Measurements from ENCODE around the gene RAB20. TPM values are rescaled to one million over a fixed set of nuclear protein-coding genes. Genes with fewer than 3 reads are reported as not detected.
A peak's percentile ranks its signal among the peaks of the same experiment; 100 is the strongest.
"Not testable (repeated sequence)": the region's sequence is repeated elsewhere in the genome, so short reads cannot be mapped to it uniquely, and the experiment has no call there.

RAB20 gene
- total RNA-seq, 4 donors from 2014 or later: 8.7 to 32.8 (median 18.4) TPM

GRCh38 chr13:110536006-110536693 lies 25.4 kb downstream of the RAB20 start:
- ATAC-seq: peak; percentile 73
- H3K27ac ChIP-seq: peak overlapping the region in 3 of 4 donors; percentile 9 to 62 (median 24)
- 62 to 100% methylated on average over 2 to 7 of the region's 18 CpGs for WGBS, 2 donors (ENCODE audit: low coverage in 1 of 2)
- no peaks in the 10 kb centered on the region for H3K27me3 ChIP-seq
- TF ChIP-seq CTCF (IDR thresholded peaks at IDR 0.05) (no peak), EP300 (IDR thresholded peaks at IDR 0.05) (no peak), POLR2A (IDR thresholded peaks at IDR 0.05) (no peak), POLR2AphosphoS5 (IDR thresholded peaks at IDR 0.05) (no peak)
- no peaks in the 10 kb centered on the region for H3K36me3 ChIP-seq
- H3K4me3 ChIP-seq: no peak overlapping the region
- no peaks in the 10 kb centered on the region for H3K9me3 ChIP-seq
- peaks cover 0 to 63% (median 5%) of the 10 kb centered on the region in 3 donors for H3K4me1 ChIP-seq

- H3K4me3 ChIP-seq: no peak overlapping the region
- peaks cover 0 to 57% (median 0%) of the 10 kb centered on the region in 3 donors for H3K4me1 ChIP-seq
- H3K36me3 ChIP-seq: no peaks in the 10 kb centered on the region
- TF ChIP-seq POLR2A (IDR thresholded peaks at IDR 0.05): no peak
- no peak for TF ChIP-seq POLR2AphosphoS5 (IDR thresholded peaks at IDR 0.05)
- no peak for TF ChIP-seq EP300 (IDR thresholded peaks at IDR 0.05)
- no peak for TF ChIP-seq CTCF (IDR thresholded peaks at IDR 0.05)
- 100% methylated on average over 4 of the region's 11 CpGs; no CpG with 5 or more reads in 1 of the 2 donors for WGBS, 2 donors (ENCODE audit: low coverage in 1 of 2)
- ATAC-seq: no peak
- H3K9me3 ChIP-seq: no peaks in the 10 kb centered on the region
- peak overlapping the region in 2 of 4 donors; percentile 9 to 62 for H3K27ac ChIP-seq
- no peaks in the 10 kb centered on the region for H3K27me3 ChIP-seq
Measured at GRCh38 chr13:110535526-110535925, 26.0 kb downstream of the RAB20 start.

GRCh38 chr13:110533771-110534670 lies 27.5 kb downstream of the RAB20 start:
- Histone ChIP-seq H3K27me3 (no peaks in the 10 kb centered on the region), H3K4me1 (peaks cover 0 to 52% (median 0%) of the 10 kb centered on the region in 3 donors), H3K36me3 (no peaks in the 10 kb centered on the region), H3K9me3 (no peaks in the 10 kb centered on the region), H3K27ac (peak overlapping the region in 1 of 4 donors; percentile 8), H3K4me3 (no peak overlapping the region)
- WGBS, 2 donors (ENCODE audit: low coverage in 1 of 2): 75% methylated on average over 6 of the region's 16 CpGs; no CpG with 5 or more reads in 1 of the 2 donors
- ATAC-seq: no peak
- TF ChIP-seq CTCF (IDR thresholded peaks at IDR 0.05): no peak
- TF ChIP-seq EP300 (IDR thresholded peaks at IDR 0.05): no peak

- not testable (repeated sequence) for H3K36me3 ChIP-seq, ATAC-seq, H3K4me3 ChIP-seq, H3K27ac ChIP-seq, H3K9me3 ChIP-seq, H3K27me3 ChIP-seq
- 58 to 78% methylated on average over 1 to 2 of the region's 2 CpGs for WGBS, 2 donors (ENCODE audit: low coverage in 1 of 2)
- H3K4me1 ChIP-seq: peaks cover 0 to 51% (median 0%) of the 10 kb centered on the region in 3 donors
Measured at GRCh38 chr13:110532258-110532657, 29.3 kb downstream of the RAB20 start.

GRCh38 chr13:110531671-110532083 lies 29.8 kb downstream of the RAB20 start:
- H3K27ac ChIP-seq: no peak overlapping the region
- no peak overlapping the region for H3K4me3 ChIP-seq
- whole genome bisulfite sequencing, 2 donors (ENCODE audit: low coverage in 1 of 2): 76 to 92% methylated on average over 4 to 6 of the region's 9 CpGs
- no peaks in the 10 kb centered on the region for H3K27me3 ChIP-seq
- H3K9me3 ChIP-seq: no peaks in the 10 kb centered on the region
- H3K36me3 ChIP-seq: no peaks in the 10 kb centered on the region
- H3K4me1 ChIP-seq: peaks cover 0 to 54% (median 0%) of the 10 kb centered on the region in 3 donors
- ATAC-seq: no peak
- no peak for TF ChIP-seq EP300 (IDR thresholded peaks at IDR 0.05)
- no peak for TF ChIP-seq POLR2AphosphoS5 (IDR thresholded peaks at IDR 0.05)
- TF ChIP-seq CTCF (IDR thresholded peaks at IDR 0.05): no peak
- TF ChIP-seq POLR2A (IDR thresholded peaks at IDR 0.05): no peak
